Body of pancreas (tissue), 4 donors: ENCODE measurements around the gene MTTP.

Experiments
- CTCF ChIP-seq, 7 experiments: fragments of 450-650 bp in 4 of 7; fragments of 200-600 bp in 3 of 7; sonication (generic) in 3 of 7; IDR thresholded peaks; one replicate each; pipeline ENCODE4 v1.5.1; 2016 to 2019; ENCODE audit warnings: antibody characterized with exemption in 7 of 7
- POLR2A ChIP-seq, 3 donors: fragments of 450-650 bp; IDR thresholded peaks; one replicate each; pipeline ENCODE4 v1.6.1; 2016; ENCODE audit warnings: antibody characterized with exemption in 3 of 3, mild to moderate bottlenecking in 2 of 3

GRCh38 chr4:99640676-99641075 lies 66.1 kb downstream of the MTTP start:
- TF ChIP-seq CTCF (IDR thresholded peaks at IDR 0.05) (no peak), POLR2A (IDR thresholded peaks at IDR 0.05) (no peak)
